ENCODE measurements around the gene CUL9.

- TF ChIP-seq CTCF (IDR thresholded peaks at IDR 0.05) = peak; percentile 92 to 98 (median 95)
- TF ChIP-seq POLR2A (IDR thresholded peaks at IDR 0.05) = peak; percentile 28 to 53
Measured at GRCh38 chr6:43228951-43229802, 47.2 kb downstream of the CUL9 start, which contains the start of gene DNPH1.

Data from Peyer's patch (tissue), 4 donors.